Activated CD4-positive, alpha-beta memory T cell treated with anti-CD3 and anti-CD28 coated beads, Interleukin-2, amount 10 ng/mL, durations not matched to agents 7 days and 5 days (primary cell): ENCODE results near the gene HSBP1L1. TPM values are rescaled to one million over a fixed set of nuclear protein-coding genes. Genes with fewer than 3 reads are reported as not detected.

Experiments
- CTCF ChIA-PET: fragments of 350-600 bp; sonication (Branson Sonifier 250); formaldehyde crosslinking; loops from one replicate; lab custom pipeline; 2021; ENCODE audit warnings: antibody characterized with exemption, inconsistent platforms; lab: Charles Lee
- POLR2A ChIA-PET: fragments of 350-600 bp; sonication (Branson Sonifier 250); formaldehyde crosslinking; loops from one replicate; lab custom pipeline; 2021; ENCODE audit warnings: antibody characterized with exemption; lab: Charles Lee
- DNase-seq: peaks from one replicate; pipeline ENCODE4 v3.0.0-alpha.2; 2020
- H3K27ac Mint-ChIP-seq: one replicate; pipeline ENCODE4 v1.8.0; 2021; ENCODE audit warnings: mild to moderate bottlenecking, mixed read lengths
- H3K27me3 Mint-ChIP-seq: one replicate; pipeline ENCODE4 v1.8.0; 2021; ENCODE audit warnings: mixed read lengths
- H3K36me3 Mint-ChIP-seq: one replicate; pipeline ENCODE4 v1.8.0; 2021; ENCODE audit warnings: low read depth, mixed read lengths
- H3K4me1 Mint-ChIP-seq: one replicate; pipeline ENCODE4 v1.8.0; 2021; ENCODE audit warnings: mixed read lengths
- H3K4me3 Mint-ChIP-seq: one replicate; pipeline ENCODE4 v1.8.0; 2021; ENCODE audit warnings: mild to moderate bottlenecking, mixed read lengths
- H3K9me3 Mint-ChIP-seq: one replicate; pipeline ENCODE4 v1.8.0; 2021; ENCODE audit warnings: mixed read lengths
- total RNA-seq, 2 experiments: library from RNA; stranded (reverse); gene quantifications; one replicate each; pipeline ENCODE4 v1.2.3, GENCODE V29; 2021

Gene HSBP1L1
- total RNA-seq, 2 experiments from 2014 or later: 9.0 to 9.2 TPM

- ChIA-PET POLR2A (no interaction called here), CTCF (interaction anchor here (1.1 kb wide), 1 partner anchor 23 kb away, joined by 3 read pairs; no protein-coding TSS in a partner anchor)
- no peaks in the 10 kb centered on the region for H3K27me3 Mint-ChIP-seq
- no peak overlapping the region for H3K4me3 Mint-ChIP-seq
- H3K36me3 Mint-ChIP-seq: peaks cover 27% of the 10 kb centered on the region
- peak overlapping the region; percentile 26 for H3K27ac Mint-ChIP-seq
- no peak for DNase-seq
- H3K9me3 Mint-ChIP-seq: no peaks in the 10 kb centered on the region
- peaks cover 19% of the 10 kb centered on the region for H3K4me1 Mint-ChIP-seq
Measured at GRCh38 chr18:79944746-79945117, 19.7 kb upstream of the HSBP1L1 start.

GRCh38 chr18:79945118-79946042, 19.1 kb upstream of the HSBP1L1 start:
- no peak overlapping the region for H3K27ac Mint-ChIP-seq
- H3K9me3 Mint-ChIP-seq: no peaks in the 10 kb centered on the region
- no peak overlapping the region for H3K4me3 Mint-ChIP-seq
- ChIA-PET CTCF (no interaction called here), POLR2A (no interaction called here)
- no peak for DNase-seq
- peaks cover 21% of the 10 kb centered on the region for H3K36me3 Mint-ChIP-seq
- no peaks in the 10 kb centered on the region for H3K27me3 Mint-ChIP-seq
- H3K4me1 Mint-ChIP-seq: peaks cover 25% of the 10 kb centered on the region

GRCh38 chr18:79947054-79947755, 17.2 kb upstream of the HSBP1L1 start:
- no peak for DNase-seq
- Mint-ChIP-seq H3K4me1 (peaks cover 28% of the 10 kb centered on the region), H3K27me3 (no peaks in the 10 kb centered on the region), H3K36me3 (peaks cover 15% of the 10 kb centered on the region), H3K27ac (no peak overlapping the region), H3K4me3 (no peak overlapping the region), H3K9me3 (no peaks in the 10 kb centered on the region)
- ChIA-PET POLR2A (interaction anchor here (0.7 kb wide), 1 partner anchor 12 kb away, joined by 4 read pairs; no protein-coding TSS in a partner anchor), CTCF (no interaction called here)

- no peaks in the 10 kb centered on the region for H3K27me3 Mint-ChIP-seq
- no peak overlapping the region for H3K27ac Mint-ChIP-seq
- no peak overlapping the region for H3K4me3 Mint-ChIP-seq
- no peaks in the 10 kb centered on the region for H3K9me3 Mint-ChIP-seq
- ChIA-PET CTCF (no interaction called here), POLR2A (no interaction called here)
- peaks cover 12% of the 10 kb centered on the region for H3K36me3 Mint-ChIP-seq
- H3K4me1 Mint-ChIP-seq: peaks cover 28% of the 10 kb centered on the region
- DNase-seq: no peak
Measured at GRCh38 chr18:79947881-79948610, 16.4 kb upstream of the HSBP1L1 start.

GRCh38 chr18:79948719-79949411, 15.6 kb upstream of the HSBP1L1 start:
- ChIA-PET POLR2A (interaction anchor here (1.2 to 2.1 kb wide), 2 partner anchors 11 to 160 kb away, joined by 4 to 6 read pairs; no protein-coding TSS in a partner anchor), CTCF (no interaction called here)
- Mint-ChIP-seq H3K27me3 (peaks cover under 1% of the 10 kb centered on the region), H3K27ac (no peak overlapping the region), H3K4me1 (peaks cover 28% of the 10 kb centered on the region), H3K36me3 (peaks cover 12% of the 10 kb centered on the region), H3K9me3 (no peaks in the 10 kb centered on the region), H3K4me3 (peak overlapping the region; percentile 10)
- DNase-seq: no peak

- H3K27ac Mint-ChIP-seq: peak overlapping the region; percentile 42
- H3K27me3 Mint-ChIP-seq: peaks cover 6% of the 10 kb centered on the region
- DNase-seq: no peak
- H3K4me1 Mint-ChIP-seq: peaks cover 19% of the 10 kb centered on the region
- H3K4me3 Mint-ChIP-seq: peak overlapping the region; percentile 82
- POLR2A ChIA-PET: interaction anchor here (0.6 to 3.6 kb wide), 6 partner anchors 10 to 556 kb away, joined by 3 to 34 read pairs (median 5); partner anchors contain the start of gene TXNL4A
- no peaks in the 10 kb centered on the region for H3K9me3 Mint-ChIP-seq
- CTCF ChIA-PET: interaction anchor here (1.0 to 1.8 kb wide), 2 partner anchors 10 to 85 kb away, joined by 3 to 4 read pairs; partner anchors contain the start of gene RBFA
- H3K36me3 Mint-ChIP-seq: peaks cover 12% of the 10 kb centered on the region
Measured at GRCh38 chr18:79949697-79950487, 14.6 kb upstream of the HSBP1L1 start.

- peaks cover 12% of the 10 kb centered on the region for H3K36me3 Mint-ChIP-seq
- H3K4me1 Mint-ChIP-seq: peaks cover 23% of the 10 kb centered on the region
- peaks cover 11% of the 10 kb centered on the region for H3K27me3 Mint-ChIP-seq
- H3K4me3 Mint-ChIP-seq: peak overlapping the region; percentile 82
- ChIA-PET POLR2A (interaction anchor here (0.7 to 3.6 kb wide), 6 partner anchors 9 to 271 kb away, joined by 3 to 34 read pairs (median 9); partner anchors contain the start of genes CTDP1 and TXNL4A), CTCF (interaction anchor here (1.0 to 1.8 kb wide), 3 partner anchors 9 to 84 kb away, joined by 3 to 10 read pairs (median 4); partner anchors contain the start of gene RBFA)
- DNase-seq: no peak
- peak overlapping the region; percentile 42 for H3K27ac Mint-ChIP-seq
- H3K9me3 Mint-ChIP-seq: no peaks in the 10 kb centered on the region
Measured at GRCh38 chr18:79950515-79951341, 13.7 kb upstream of the HSBP1L1 start.

- Mint-ChIP-seq H3K27ac (peak within 1 kb of the TSS; percentile 42), H3K4me3 (peak within 1 kb of the TSS; percentile 82), H3K27me3 (peaks cover 15% of the 10 kb centered on the region), H3K36me3 (peaks cover 8% of the 10 kb centered on the region), H3K4me1 (peaks cover 23% of the 10 kb centered on the region), H3K9me3 (no peaks in the 10 kb centered on the region)
- POLR2A ChIA-PET: interaction anchor here (0.9 to 3.6 kb wide), 4 partner anchors 11 to 272 kb away, joined by 4 to 34 read pairs (median 23); partner anchors contain the start of genes CTDP1, RBFA and TXNL4A
- CTCF ChIA-PET: interaction anchor here (0.6 to 1.7 kb wide), 2 partner anchors 10 to 34 kb away, joined by 3 to 10 read pairs; no protein-coding TSS in a partner anchor
- DNase-seq: peak; percentile 94
Measured at GRCh38 chr18:79951545-79952455, 12.6 kb upstream of the HSBP1L1 start, which contains the start of gene SLC66A2. Gene SLC66A2, minus strand, starts transcription at chr18:79951653. Its CDS starts 727 bp downstream, at chr18:79950926.

GRCh38 chr18:79952456-79952995, 11.9 kb upstream of the HSBP1L1 start:
- CTCF ChIA-PET: interaction anchor here (1.7 kb wide), 1 partner anchor 33 kb away, joined by 10 read pairs; no protein-coding TSS in a partner anchor
- Mint-ChIP-seq H3K9me3 (no peaks in the 10 kb centered on the region), H3K4me3 (no peak overlapping the region), H3K36me3 (peaks cover 8% of the 10 kb centered on the region), H3K27me3 (peaks cover 15% of the 10 kb centered on the region), H3K27ac (no peak overlapping the region), H3K4me1 (peaks cover 23% of the 10 kb centered on the region)
- DNase-seq: no peak
- POLR2A ChIA-PET: interaction anchor here (0.9 to 3.6 kb wide), 4 partner anchors 10 to 273 kb away, joined by 4 to 34 read pairs (median 23); partner anchors contain the start of genes CTDP1, RBFA and TXNL4A
